EL (cell line): Measurements from ENCODE around the gene NAV2.

Experiments
- DNase-seq: peaks from one replicate; pipeline ENCODE4 v3.0.0-alpha.2; 2016

NAV2 gene

GRCh38 chr11:19718951-19719350 lies 6.3 kb downstream of the NAV2 start:
- no peak for DNase-seq

DNA sequence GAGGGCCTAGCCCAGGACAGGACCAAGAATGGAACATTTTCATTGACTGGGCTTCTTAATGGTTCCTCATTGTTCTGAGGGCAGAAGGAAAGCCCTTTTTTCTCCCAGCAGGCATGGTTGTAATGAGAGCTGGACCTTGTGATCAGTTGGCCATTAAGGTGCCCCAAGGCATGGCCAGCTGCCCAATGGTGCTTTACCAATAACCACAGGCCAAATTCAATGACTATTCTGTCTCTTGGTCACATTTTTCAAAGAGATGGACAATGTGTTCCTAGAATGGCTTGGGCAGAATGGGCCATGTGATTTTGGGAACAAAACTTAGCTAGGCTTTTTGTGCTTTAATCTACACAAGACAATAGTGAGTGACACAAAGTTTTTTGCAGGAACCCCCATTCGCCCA lies 7.3 kb downstream of the NAV2 start:
- peak; percentile 34 for DNase-seq

DNA sequence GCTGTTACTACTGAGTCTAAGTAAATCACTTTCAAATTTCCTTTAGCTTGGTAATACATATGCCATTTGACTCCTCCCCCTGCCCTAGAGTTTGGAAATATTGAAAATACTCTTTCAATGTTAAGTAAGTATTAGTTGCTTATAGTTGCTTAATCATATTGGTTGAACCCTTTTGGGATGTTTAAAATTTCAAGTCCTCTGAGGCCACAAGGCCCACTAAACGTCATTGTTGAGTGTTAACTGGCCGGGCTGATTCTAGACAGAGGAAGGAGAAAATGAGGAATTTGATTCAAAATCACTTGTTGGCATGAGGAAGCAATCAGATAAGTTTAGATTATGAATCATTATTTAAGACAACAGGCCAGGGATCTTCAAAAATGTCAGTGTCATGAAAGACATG lies 8.5 kb downstream of the NAV2 start:
- DNase-seq, result no peak

DNA sequence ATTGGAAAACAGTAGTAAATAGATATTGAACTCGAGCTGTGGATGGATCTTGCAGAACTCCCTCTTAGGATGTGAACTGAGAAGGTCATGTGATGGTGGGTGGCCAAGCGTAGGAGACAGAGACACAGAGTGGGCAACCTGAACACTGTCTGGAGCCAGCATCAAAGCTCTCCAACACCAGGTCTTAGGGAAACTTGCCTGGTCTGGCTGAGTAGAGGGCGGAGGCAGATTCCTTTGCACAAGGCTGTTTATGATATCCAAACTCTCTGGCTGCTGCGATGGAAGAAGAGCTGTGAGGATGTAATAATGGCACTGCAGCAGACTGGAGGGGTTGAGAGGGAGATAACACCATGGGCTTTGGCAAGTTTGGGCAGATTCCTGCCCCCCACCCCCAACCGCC lies 10.1 kb downstream of the NAV2 start:
- no peak for DNase-seq

- peak; percentile 48 for DNase-seq
Measured at GRCh38 chr11:19723572-19724342, 11.1 kb downstream of the NAV2 start.

DNA sequence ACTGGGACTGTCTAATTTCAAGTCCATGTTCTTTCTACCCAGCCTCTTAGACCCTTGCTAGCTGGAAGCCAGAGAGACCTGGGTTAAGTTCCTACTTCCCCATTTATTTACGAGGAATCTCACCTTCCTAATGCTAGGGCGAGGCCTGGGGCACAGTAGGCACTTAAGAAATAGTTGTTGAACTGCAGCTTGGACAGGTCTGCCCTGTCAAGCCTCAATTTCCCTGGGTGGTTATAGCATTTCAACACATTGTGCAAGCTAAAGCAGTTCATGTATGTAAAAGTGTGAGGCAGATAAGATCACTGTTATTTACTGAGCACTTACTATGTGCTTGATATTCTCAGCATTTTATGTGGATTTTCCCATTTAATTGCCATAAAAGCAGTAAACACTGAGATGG lies 12.1 kb downstream of the NAV2 start:
- no peak for DNase-seq

DNA sequence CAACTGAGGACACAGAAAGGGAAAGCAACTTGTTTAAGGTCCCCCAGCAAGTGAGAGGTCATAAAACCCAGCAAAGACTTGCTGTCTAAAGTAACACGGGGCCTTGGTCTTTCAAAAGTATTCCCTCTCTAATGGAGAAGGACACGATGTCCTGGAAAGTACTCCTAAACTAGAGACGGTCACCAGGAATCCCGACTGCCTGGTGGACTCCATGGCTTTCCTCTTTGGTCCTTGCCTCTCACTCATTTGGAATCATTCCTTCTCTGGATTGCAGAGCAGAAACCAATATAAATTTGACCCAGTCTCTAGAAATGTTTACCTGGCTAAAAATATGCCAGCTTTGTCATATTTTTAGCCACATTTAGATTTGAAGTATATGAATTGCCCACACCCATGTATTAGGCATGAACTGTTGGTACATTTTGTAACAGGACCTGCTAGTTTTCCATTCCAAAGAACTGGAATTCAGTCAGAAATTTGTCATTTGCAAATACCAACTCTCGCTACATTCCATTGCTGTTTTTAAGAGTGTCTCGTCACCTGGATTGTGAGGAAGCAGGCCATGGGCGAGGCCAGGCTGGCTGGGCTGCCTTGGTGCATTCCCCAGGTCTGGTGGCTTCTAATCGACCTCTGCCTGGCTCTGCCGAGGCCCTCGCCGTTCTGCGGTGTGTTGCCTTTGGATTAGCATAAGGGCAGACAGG lies 12.9 kb downstream of the NAV2 start:
- DNase-seq, result no peak

DNA sequence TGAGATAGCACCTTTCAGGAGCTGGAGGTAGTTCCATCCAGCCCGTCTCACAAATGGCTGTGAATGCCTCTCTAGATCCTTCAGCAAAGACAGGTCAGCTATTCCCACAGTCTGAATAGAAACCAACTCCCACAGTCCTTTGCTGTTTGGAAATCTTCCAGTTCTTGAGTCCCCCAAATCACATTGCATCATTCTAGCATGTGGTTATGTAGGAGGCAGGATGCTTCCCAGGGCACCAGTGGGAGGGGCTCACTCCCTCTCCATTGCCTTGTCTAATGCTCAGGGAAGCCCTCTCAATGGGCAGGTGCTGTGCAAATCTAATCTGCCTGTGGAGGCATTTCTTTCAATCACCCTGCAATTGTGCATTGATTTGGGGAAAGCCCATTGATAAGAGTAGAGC lies 14.6 kb downstream of the NAV2 start:
- DNase-seq, result peak; percentile 75

- peak; percentile 55 for DNase-seq
Measured at GRCh38 chr11:19728436-19728835, 15.8 kb downstream of the NAV2 start.

GRCh38 chr11:19729141-19729540 lies 16.5 kb downstream of the NAV2 start:
- DNase-seq, result no peak

- DNase-seq, result no peak
Measured at GRCh38 chr11:19730373-19730772, 17.7 kb downstream of the NAV2 start.

DNA sequence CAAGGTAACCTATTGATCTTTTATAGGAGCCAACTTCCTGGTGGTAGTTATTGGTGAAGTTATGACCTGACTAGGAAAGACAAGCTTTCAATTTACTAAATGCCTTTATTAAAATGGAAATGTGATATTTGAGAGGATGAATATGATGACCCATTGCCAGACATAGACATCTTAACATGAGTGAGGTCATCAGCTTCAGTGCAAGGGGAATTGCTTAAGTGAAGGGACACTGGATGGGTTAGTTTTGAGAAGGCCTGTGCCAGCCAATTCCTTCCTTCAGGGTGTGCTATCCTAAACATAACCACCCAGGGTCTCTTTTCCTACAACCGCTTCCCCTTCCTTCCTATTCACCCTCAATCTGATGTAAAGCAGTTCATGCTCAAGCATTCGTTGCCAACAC lies 21.5 kb downstream of the NAV2 start:
- no peak for DNase-seq

DNA sequence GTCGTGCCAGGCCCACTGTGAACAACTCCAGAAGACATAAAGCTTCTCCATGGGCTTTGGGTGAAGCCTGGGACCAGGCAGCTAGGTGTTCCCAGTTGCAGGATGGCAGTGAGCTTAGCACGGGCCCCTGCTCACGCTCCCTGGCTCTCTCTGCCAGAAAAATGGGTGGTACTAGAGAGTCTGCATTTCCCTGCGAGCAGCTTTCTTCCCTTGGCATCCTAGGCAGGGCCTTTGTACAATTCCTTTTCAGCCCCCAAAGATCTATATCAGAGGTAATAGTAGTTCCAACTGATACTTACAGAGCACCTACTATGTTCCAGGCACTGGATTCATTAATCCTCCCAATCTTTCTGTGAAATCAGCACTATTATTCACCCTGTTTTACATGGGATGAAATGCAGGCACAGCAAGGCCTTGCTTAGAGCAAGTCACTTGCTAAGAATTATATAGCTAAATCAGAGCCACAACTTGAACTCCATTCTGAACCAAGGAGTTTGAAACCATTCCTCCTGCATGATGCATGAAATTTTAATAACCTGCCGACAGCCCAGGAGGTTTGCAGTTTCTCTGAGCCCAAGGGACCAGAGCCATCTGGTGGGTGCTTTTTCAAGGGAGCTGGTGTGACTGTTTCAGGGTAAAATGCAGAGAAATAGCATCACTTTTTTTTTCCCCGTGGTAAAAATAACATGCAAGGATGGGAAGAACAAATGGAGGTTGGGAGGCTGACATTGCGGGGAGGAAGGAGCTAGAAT lies 22.7 kb downstream of the NAV2 start:
- DNase-seq, result peak; percentile 57

DNA sequence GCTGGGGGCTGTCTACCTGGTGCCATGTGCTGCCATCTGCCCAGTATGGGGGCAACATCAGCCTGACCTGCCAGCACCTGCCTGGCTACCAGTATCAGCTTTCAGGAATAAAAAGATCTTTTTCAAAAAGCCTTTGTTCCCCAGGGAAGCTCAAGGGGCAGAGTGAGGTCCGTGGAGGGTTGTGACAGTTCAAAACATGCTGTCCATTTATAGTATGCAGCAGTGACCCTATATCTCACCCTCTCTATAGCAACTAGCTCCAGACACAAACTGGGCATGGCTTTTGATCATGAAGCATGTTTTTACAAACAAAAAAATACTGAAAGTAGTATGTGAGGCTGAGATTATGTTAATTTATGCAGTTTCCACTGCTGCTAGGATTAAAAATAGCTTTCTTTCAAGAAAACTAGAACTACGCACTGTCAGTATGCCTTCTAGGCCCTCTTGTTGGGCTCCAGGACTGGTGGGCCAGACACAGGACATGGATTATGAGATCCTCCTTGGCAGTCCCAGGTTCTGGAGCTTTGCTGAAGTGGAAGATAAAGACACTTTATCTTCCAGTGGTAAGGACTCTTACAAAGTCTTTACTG lies 23.4 kb downstream of the NAV2 start:
- no peak for DNase-seq

GRCh38 chr11:19736831-19737230 lies 24.2 kb downstream of the NAV2 start:
- no peak for DNase-seq

GRCh38 chr11:19737575-19737974 lies 24.9 kb downstream of the NAV2 start:
- DNase-seq, result no peak

DNA sequence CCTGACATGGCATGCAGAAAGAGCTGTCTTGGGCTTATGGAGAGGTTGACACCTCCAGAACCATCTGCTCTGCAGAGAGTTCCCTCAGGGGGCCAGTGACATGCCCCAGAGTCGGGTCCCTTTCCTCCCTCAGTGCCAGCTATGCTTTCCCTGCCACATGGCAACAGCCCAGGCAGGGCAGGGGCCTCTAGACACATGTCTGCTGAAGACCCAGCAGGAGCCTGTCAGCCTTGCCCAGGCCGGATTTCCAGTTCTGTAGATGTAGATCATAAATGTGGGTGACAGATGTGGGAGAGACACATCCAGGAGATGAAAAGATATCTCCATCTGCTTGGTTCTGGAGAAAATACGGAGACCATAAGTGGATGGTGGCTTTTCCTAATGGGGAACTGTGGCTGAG lies 25.5 kb downstream of the NAV2 start:
- no peak for DNase-seq

DNA sequence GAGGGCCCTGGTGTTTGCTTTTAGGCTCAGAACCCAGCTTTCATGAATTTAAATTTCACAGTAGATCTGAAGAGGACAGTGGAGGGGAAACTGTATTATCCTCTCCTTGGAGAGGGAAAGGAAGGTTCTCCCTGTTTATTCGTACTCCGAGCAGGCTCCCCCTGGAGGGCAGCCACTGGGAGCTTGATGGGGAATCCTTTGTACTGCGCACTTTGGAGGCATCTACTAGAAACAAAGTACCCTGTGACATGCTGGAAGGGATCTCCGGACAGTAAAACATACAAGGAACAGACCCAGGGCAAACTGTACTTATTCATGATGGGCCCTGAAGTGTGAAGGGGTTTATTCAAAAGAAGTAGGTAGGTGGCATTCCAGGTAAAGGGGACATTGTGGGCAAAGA lies 27.2 kb downstream of the NAV2 start:
- no peak for DNase-seq

GRCh38 chr11:19740586-19740985 lies 27.9 kb downstream of the NAV2 start:
- DNase-seq, result no peak

DNA sequence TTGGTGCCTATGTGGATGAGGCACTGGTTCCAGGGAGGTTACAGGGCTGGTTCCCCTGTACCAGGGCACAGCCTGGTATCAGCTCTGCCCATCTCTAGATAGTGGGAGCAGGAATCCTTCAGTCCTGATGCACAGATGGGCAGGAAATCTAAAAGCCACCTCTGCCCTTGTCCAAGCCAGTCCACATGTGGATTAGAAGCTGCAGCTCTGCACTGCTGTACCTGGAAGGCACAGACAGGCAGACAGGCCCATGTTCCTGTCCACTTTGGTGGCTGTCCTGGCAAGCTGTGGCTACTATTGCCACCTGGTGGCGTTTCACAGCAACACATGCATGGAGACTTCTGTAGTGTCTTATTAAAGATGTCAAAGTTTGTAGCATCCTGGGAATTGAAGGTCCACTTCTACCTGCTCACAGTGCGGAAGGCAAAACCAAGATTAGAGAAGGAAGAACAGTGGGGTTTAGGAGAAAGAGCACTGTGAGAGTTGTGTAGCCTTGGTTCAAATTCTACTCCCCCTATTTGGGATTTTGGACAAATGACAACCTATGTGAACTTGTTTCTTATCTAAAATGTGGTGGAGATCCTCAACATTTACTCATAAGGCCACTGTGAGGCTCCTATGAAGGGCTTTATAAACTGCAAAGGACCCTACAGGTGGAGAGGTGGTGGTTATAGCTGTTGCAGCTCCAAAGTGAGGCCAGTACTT lies 30.1 kb downstream of the NAV2 start:
- peak; percentile 75 for DNase-seq

- no peak for DNase-seq
Measured at GRCh38 chr11:19743622-19744021, 31.0 kb downstream of the NAV2 start.

GRCh38 chr11:19744130-19744529 lies 31.5 kb downstream of the NAV2 start:
- no peak for DNase-seq

DNA sequence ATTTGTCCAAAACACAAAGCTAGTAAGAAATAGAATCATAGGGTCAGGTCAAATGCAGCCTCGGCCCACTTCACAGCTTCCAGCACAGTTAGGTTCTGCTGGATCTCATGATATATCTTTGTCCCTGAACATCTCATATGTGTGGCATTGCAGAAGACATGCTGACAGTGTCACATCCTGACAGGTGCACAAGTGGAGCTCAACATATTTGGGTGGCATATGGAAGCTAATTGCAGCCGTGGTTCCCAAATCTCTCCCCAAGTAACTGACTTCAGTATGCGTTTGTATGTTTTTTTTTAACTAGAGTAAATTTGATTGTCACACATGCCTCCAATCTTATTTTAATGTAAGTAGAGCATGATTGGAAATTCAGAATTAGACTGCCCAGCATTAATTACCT lies 33.4 kb downstream of the NAV2 start:
- DNase-seq, result no peak
